K562 (cell line): ENCODE measurements around the gene NT5DC2. TPM values are rescaled to one million over a fixed set of nuclear protein-coding genes. Genes with fewer than 3 reads are reported as not detected.

ENCODE experiments used
- CBFA2T2 ChIP-seq: fragments of 450-650 bp; conservative IDR thresholded peaks from 2 replicates; pipeline ENCODE4 v1.6.1; 2017; ENCODE audit warnings: mild to moderate bottlenecking
- CBX3 ChIP-seq, 2 experiments: IDR thresholded peaks; 1 replicate in 1 of 2; 2 replicates in 1 of 2; pipeline ENCODE4 v1.6.1; 2012; ENCODE audit warnings: inconsistent platforms in 2 of 2, low read length in 2 of 2, borderline replicate concordance in 1 of 2, control low read depth in 1 of 2
- ELF1 ChIP-seq: fragments of 200-800 bp; sonication (Bioruptor generic); IDR thresholded peaks from 2 replicates; pipeline ENCODE4 v1.6.1; 2016; ENCODE audit warnings: missing genetic modification characterization, missing compliant biosample characterization
- FOXA3 ChIP-seq, 2 experiments: fragments of 450-650 bp in 1 of 2; sonication (generic) in 1 of 2; formaldehyde crosslinking; IDR thresholded peaks in 1 of 2; conservative IDR thresholded peaks in 1 of 2; 2 replicates each; pipeline versions ENCODE4 v1.4.0 to v1.8.0; 2020 to 2022; ENCODE audit warnings: mild to moderate bottlenecking in 2 of 2, missing genetic modification reagents in 1 of 2
- MEIS2 ChIP-seq: fragments of 450-650 bp; IDR thresholded peaks from 2 replicates; pipeline ENCODE4 v1.6.1; 2014; ENCODE audit warnings: mild to moderate bottlenecking; ENCODE audit not compliant: partially characterized antibody
- NCOA4 ChIP-seq: fragments of 450-650 bp; IDR thresholded peaks from 2 replicates; pipeline ENCODE4 v1.6.1; 2018; ENCODE audit warnings: mild to moderate bottlenecking; ENCODE audit not compliant: partially characterized antibody
- RUNX1 ChIP-seq: sonication (generic); IDR thresholded peaks from 2 replicates; pipeline ENCODE4 v1.6.1; 2016; ENCODE audit warnings: antibody characterized with exemption, low read depth
- SIN3A ChIP-seq, 2 experiments: fragments of 150-350 bp in 1 of 2; IDR thresholded peaks; 2 replicates each; pipeline ENCODE4 v1.6.1; 2011 to 2016; ENCODE audit warnings: borderline replicate concordance in 2 of 2, low read depth in 2 of 2, low read length in 2 of 2, mild to moderate bottlenecking in 2 of 2, moderate library complexity in 2 of 2; ENCODE audit not compliant: control insufficient read depth in 1 of 2
- TAF1 ChIP-seq: IDR thresholded peaks from 2 replicates; pipeline ENCODE4 v1.6.1; 2011; ENCODE audit warnings: mild to moderate bottlenecking, low read length, moderate library complexity; ENCODE audit not compliant: insufficient read depth, control insufficient read depth, severe bottlenecking; ENCODE audit errors: extremely low read depth
- YBX1 ChIP-seq: fragments of 450-650 bp; IDR thresholded peaks from 2 replicates; pipeline ENCODE4 v1.7.1; 2016; ENCODE audit warnings: mild to moderate bottlenecking
- ZNF24 ChIP-seq: fragments of 450-650 bp; IDR thresholded peaks from 2 replicates; pipeline ENCODE4 v1.6.1; 2016
- ZNF3 ChIP-seq: fragments of 250-450 bp; sonication (Bioruptor Pico); IDR thresholded peaks from 2 replicates; pipeline ENCODE4 v1.5.0; 2021; ENCODE audit warnings: mild to moderate bottlenecking, moderate library complexity
- ZNF79 ChIP-seq: fragments of 250-450 bp; sonication (Bioruptor Pico); IDR thresholded peaks from 2 replicates; pipeline ENCODE4 v1.4.0; 2020; ENCODE audit warnings: low read depth, mild to moderate bottlenecking, moderate library complexity
- polyA plus RNA-seq, 8 experiments: library from polyadenylated mRNA; depleted of rRNA in 4 of 8; stranded (reverse) in 5 of 8; unstranded in 3 of 8; fragments of >200 nt; fragmentation: Nextera tagmentation in 2 of 8; fragmentation: Illumina TruSeq in 1 of 8; extraction: Ambion mirVana in 2 of 8; extraction: Trizol in 1 of 8; gene quantifications; 2 replicates each; pipeline versions ENCODE4 v1.2.1 to v1.2.3, GENCODE V29; 2011 to 2014; ENCODE audit warnings: inconsistent platforms in 1 of 8, missing spikeins in 1 of 8
- total RNA-seq, 7 experiments: library from RNA; depleted of rRNA in 6 of 7; stranded (reverse); fragments of >200 nt in 6 of 7; fragmentation: Illumina TruSeq in 2 of 7; extraction: Trizol in 2 of 7; gene quantifications; 2 replicates each; pipeline versions ENCODE4 v1.2.1 to v1.2.3, GENCODE V29; 2011 to 2021; ENCODE audit warnings: low replicate concordance in 1 of 7
- TF ChIP-seq, protein P1 (sequence below): sonication (generic); formaldehyde crosslinking; IDR thresholded peaks from 2 replicates; pipeline ENCODE4 v1.8.1; 2022; ENCODE audit warnings: missing genetic modification reagents
- TF ChIP-seq, protein P2 (sequence below): sonication (generic); formaldehyde crosslinking; IDR thresholded peaks from 2 replicates; pipeline ENCODE4 v1.8.0; 2023; ENCODE audit warnings: mild to moderate bottlenecking, missing genetic modification reagents
- TF ChIP-seq, protein P3 (sequence below): fragments of 450-650 bp; IDR thresholded peaks from 2 replicates; pipeline ENCODE4 v1.6.1; 2017; ENCODE audit warnings: antibody characterized with exemption
- TF ChIP-seq, protein P4 (sequence below): fragments of 450-650 bp; formaldehyde crosslinking; IDR thresholded peaks from 2 replicates; pipeline ENCODE4 v1.4.0; 2020; ENCODE audit warnings: mild to moderate bottlenecking, moderate library complexity

NT5DC2 gene
- total and polyA plus RNA-seq, 9 of the 15 experiments (the other 6 are each of a cell fraction or from before 2014, with no cell fraction given), result 25.6 to 168 (median 122) TPM

DNA sequence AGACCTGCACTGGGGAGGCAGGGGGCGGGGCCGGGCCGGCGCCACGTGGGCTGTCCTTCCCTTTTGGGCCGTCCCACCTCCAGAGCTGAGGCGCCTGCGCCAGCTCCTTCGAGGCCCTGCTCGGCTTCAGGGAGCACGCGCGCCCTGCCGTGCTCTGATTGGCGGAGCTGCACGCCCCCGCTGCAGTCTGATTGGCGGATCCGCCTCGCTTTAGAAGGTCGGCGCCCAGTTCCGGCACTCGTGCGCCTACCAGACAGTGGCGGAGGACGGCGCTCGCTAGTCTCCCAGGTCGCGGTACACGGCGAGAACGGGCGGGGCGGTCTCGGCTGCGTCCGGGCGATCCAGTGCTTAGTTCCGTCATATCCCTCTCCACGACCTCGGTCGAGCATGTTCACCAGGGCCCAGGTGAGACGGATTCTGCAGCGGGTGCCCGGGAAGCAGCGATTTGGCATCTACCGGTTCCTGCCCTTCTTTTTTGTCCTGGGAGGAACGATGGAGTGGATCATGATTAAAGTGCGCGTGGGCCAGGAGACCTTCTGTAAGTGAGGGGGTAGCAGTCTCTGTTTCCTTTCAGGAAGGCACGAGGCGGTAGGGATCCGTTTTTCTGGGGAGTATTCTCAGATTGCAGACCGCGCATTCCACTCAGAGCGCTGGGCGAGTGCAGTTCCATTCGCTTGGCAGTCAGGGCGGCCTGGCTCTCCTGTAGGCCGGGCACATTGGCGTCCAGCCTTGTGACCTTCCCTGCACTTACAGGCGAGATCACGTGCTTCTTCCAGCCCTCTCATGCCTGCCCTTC lies 2.9 kb upstream of the NT5DC2 start, which contains the start of gene UQCC5 (continued):
- no peak for TF ChIP-seq NCOA4
- TF ChIP-seq, protein P1, sequence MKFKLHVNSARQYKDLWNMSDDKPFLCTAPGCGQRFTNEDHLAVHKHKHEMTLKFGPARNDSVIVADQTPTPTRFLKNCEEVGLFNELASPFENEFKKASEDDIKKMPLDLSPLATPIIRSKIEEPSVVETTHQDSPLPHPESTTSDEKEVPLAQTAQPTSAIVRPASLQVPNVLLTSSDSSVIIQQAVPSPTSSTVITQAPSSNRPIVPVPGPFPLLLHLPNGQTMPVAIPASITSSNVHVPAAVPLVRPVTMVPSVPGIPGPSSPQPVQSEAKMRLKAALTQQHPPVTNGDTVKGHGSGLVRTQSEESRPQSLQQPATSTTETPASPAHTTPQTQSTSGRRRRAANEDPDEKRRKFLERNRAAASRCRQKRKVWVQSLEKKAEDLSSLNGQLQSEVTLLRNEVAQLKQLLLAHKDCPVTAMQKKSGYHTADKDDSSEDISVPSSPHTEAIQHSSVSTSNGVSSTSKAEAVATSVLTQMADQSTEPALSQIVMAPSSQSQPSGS (CRISPR knock-in tag), result no peak
- TF ChIP-seq FOXA3 (CRISPR knock-in tag; conservative IDR thresholded peaks at IDR 0.05 in 1 of 2, IDR thresholded peaks at IDR 0.05 in 1 of 2), result no peak
- peak; percentile 84 for TF ChIP-seq TAF1
- 0 out of 2 replicates have a peak, but pooled peaks have one; percentile 12 for TF ChIP-seq CBFA2T2
- TF ChIP-seq SIN3A (IDR thresholded peaks at IDR 0.05; ENCODE audit: borderline replicate concordance in 2 of 2, control insufficient read depth in 1 of 2, low read depth in 2 of 2, low read length in 2 of 2), result peak; percentile 29 to 74; a peak in 3 of 4 replicates
- TF ChIP-seq RUNX1, result no peak
- TF ChIP-seq ZNF3 (CRISPR knock-in tag), result no peak
- no peak for TF ChIP-seq YBX1
- no peak for TF ChIP-seq ZNF79 (CRISPR knock-in tag)
- TF ChIP-seq, protein P2, sequence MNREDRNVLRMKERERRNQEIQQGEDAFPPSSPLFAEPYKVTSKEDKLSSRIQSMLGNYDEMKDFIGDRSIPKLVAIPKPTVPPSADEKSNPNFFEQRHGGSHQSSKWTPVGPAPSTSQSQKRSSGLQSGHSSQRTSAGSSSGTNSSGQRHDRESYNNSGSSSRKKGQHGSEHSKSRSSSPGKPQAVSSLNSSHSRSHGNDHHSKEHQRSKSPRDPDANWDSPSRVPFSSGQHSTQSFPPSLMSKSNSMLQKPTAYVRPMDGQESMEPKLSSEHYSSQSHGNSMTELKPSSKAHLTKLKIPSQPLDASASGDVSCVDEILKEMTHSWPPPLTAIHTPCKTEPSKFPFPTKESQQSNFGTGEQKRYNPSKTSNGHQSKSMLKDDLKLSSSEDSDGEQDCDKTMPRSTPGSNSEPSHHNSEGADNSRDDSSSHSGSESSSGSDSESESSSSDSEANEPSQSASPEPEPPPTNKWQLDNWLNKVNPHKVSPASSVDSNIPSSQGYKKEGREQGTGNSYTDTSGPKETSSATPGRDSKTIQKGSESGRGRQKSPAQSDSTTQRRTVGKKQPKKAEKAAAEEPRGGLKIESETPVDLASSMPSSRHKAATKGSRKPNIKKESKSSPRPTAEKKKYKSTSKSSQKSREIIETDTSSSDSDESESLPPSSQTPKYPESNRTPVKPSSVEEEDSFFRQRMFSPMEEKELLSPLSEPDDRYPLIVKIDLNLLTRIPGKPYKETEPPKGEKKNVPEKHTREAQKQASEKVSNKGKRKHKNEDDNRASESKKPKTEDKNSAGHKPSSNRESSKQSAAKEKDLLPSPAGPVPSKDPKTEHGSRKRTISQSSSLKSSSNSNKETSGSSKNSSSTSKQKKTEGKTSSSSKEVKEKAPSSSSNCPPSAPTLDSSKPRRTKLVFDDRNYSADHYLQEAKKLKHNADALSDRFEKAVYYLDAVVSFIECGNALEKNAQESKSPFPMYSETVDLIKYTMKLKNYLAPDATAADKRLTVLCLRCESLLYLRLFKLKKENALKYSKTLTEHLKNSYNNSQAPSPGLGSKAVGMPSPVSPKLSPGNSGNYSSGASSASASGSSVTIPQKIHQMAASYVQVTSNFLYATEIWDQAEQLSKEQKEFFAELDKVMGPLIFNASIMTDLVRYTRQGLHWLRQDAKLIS (CRISPR knock-in tag), result 0 out of 2 replicates have a peak, but pooled peaks have one; percentile 25
- no peak for TF ChIP-seq CBX3 (IDR thresholded peaks at IDR 0.05; ENCODE audit: borderline replicate concordance in 1 of 2, low read length in 2 of 2)
- no peak for TF ChIP-seq ZNF24
- TF ChIP-seq, protein P3, sequence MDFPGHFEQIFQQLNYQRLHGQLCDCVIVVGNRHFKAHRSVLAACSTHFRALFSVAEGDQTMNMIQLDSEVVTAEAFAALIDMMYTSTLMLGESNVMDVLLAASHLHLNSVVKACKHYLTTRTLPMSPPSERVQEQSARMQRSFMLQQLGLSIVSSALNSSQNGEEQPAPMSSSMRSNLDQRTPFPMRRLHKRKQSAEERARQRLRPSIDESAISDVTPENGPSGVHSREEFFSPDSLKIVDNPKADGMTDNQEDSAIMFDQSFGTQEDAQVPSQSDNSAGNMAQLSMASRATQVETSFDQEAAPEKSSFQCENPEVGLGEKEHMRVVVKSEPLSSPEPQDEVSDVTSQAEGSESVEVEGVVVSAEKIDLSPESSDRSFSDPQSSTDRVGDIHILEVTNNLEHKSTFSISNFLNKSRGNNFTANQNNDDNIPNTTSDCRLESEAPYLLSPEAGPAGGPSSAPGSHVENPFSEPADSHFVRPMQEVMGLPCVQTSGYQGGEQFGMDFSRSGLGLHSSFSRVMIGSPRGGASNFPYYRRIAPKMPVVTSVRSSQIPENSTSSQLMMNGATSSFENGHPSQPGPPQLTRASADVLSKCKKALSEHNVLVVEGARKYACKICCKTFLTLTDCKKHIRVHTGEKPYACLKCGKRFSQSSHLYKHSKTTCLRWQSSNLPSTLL, result peak; percentile 99
- TF ChIP-seq MEIS2, result peak; percentile 89
- TF ChIP-seq ELF1, result peak; percentile 0; the same call in 1 of the 2 replicates
- TF ChIP-seq, protein P4, sequence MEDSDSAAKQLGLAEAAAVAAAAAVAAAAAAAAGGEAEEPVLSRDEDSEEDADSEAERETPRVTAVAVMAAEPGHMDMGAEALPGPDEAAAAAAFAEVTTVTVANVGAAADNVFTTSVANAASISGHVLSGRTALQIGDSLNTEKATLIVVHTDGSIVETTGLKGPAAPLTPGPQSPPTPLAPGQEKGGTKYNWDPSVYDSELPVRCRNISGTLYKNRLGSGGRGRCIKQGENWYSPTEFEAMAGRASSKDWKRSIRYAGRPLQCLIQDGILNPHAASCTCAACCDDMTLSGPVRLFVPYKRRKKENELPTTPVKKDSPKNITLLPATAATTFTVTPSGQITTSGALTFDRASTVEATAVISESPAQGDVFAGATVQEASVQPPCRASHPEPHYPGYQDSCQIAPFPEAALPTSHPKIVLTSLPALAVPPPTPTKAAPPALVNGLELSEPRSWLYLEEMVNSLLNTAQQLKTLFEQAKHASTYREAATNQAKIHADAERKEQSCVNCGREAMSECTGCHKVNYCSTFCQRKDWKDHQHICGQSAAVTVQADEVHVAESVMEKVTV (CRISPR knock-in tag), result no peak
